Measurements from ENCODE around the gene ESF1.

GRCh38 chr20:13799040-13799439 lies 14.3 kb upstream of the ESF1 start:
- TF ChIP-seq CTCF (IDR thresholded peaks at IDR 0.05) (no peak), POLR2A (IDR thresholded peaks at IDR 0.05) (no peak)
